LNCAP (cell line): Measurements from ENCODE around the gene ZNF236.

Source experiments
- TF ChIP-seq, protein P1 (sequence below): fragments of 450-650 bp; IDR thresholded peaks from 2 replicates; pipeline ENCODE4 v1.5.1; 2017; ENCODE audit warnings: mild to moderate bottlenecking

Gene ZNF236

DNA sequence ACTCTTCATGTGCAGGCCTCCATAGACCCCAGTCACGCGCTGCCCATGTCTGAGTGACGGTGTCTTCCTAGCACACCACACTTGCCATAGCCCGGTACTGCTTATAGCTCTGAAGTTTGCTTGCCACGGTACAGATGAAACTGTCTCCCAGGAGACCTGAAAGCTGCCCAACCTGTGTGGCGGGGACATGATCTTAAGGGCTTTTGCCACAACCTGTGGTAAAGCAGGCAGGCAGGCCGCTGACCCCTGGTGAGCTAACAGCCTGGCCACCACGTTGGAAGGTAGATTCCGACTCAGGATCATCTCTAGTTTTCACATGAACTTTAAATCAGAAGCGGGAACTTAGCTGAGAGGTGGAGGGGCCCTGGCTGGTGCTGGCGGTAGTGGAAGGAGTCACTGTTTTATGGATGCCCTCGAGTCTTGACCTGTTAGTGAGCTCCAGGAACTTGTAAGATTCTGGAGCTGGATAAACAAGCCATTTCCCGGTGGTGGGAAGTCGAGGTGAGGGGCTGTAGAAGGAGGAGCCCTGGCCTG, 153.3 kb downstream of the ZNF236 start:
- TF ChIP-seq, protein P1, sequence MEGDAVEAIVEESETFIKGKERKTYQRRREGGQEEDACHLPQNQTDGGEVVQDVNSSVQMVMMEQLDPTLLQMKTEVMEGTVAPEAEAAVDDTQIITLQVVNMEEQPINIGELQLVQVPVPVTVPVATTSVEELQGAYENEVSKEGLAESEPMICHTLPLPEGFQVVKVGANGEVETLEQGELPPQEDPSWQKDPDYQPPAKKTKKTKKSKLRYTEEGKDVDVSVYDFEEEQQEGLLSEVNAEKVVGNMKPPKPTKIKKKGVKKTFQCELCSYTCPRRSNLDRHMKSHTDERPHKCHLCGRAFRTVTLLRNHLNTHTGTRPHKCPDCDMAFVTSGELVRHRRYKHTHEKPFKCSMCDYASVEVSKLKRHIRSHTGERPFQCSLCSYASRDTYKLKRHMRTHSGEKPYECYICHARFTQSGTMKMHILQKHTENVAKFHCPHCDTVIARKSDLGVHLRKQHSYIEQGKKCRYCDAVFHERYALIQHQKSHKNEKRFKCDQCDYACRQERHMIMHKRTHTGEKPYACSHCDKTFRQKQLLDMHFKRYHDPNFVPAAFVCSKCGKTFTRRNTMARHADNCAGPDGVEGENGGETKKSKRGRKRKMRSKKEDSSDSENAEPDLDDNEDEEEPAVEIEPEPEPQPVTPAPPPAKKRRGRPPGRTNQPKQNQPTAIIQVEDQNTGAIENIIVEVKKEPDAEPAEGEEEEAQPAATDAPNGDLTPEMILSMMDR, result no peak

DNA sequence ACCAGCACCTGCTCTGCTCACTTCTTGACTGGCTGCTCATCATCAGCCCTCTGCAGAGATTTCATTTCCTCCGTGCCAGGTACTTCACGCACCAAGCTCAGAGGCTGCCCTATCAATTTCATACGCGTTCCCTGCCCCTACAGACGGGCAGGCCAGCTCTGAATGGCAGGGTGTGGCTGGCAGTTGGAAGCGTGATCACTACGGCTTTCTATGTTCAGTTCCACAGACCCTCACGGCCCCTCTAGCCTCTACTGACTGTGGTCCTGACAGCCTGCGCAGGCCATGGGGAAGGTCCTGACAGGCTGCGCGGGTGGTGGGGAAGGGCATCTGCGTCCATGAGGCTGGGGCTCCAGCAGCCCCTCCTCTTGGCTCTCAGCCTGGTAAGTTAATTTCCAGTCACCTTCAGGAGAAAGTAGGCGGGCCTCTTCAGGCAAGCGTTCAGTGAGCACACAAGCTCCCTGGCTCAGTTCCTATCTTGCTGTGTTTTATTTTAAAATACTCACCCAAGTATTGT, 154.8 kb downstream of the ZNF236 start:
- TF ChIP-seq, protein P1, result no peak

DNA sequence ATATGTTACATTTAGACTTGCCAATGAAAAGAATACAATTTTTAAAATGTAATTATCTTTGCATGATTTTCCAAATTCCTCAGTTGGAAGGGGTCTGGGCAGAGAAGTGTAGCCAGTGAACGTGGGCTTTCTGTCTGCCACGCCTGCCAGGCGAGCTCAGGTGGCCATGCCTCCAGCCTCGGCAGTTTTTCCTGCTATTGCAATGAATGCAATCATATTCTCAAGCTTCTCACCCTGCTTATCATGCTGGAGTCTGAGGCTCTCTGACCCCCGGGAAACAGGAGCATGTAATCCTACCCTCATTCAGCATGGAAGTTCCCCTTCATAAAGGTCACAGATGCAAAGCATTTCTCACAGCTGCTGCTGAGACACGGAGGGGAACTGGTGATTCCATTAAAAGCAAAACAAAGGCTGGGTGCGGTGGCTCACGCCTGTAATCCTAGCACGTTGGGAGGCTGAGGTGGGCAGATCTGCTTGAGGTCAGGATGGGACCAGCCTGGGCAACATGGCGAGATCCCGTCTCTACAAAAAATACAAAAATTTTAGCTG, 155.4 kb downstream of the ZNF236 start:
- TF ChIP-seq, protein P1, result no peak

DNA sequence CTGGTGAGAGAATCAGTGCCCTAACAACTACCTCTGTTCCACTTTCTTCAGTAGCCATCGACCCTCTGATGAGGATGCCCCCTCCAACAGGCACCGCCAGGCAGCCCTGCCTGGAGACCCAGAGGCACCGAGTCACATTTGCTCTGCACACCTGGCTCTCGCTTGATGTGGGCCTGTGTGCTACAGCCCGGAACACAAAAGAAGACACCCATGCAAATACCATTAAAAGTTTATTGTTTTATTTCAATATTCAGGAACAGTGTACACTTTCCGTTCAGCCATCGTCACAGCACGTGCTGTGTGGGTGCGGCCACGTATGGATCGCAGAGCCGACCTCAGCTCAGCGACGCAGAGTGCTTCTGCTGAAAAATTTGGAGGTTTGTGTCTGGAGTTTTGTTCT, 156.3 kb downstream of the ZNF236 start:
- TF ChIP-seq, protein P1, result no peak

DNA sequence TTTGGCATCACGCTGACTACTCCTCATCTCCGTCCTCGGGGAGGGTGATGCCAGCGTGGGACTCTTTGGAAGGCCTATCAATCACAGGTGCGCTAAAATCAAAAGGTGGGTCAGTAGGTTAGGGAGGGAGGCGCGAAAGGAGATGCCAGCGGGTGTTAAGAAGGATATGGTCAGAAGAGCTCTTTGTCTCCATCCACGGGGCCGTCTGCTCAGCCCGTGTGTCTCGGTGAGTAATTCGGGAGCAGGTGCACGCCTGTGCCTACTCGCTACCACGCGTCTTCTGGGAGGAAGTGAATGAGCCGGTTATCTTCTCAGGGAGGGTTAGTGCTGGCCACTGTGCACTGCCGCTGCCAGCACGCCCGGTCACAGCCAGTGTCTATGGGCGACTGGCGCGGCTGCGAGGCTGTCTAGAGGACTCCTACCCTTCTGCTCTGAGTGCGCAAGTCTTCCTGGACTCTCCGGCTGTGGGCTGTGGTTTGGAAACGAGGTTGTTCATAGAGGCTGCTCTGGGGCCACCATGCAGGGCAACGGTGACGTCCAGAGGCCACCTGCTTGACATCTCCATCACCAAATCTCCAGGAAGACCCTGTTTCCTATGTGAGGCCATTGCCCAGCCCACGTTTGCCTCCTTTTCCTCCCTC, 156.9 kb downstream of the ZNF236 start:
- TF ChIP-seq, protein P1, result no peak

DNA sequence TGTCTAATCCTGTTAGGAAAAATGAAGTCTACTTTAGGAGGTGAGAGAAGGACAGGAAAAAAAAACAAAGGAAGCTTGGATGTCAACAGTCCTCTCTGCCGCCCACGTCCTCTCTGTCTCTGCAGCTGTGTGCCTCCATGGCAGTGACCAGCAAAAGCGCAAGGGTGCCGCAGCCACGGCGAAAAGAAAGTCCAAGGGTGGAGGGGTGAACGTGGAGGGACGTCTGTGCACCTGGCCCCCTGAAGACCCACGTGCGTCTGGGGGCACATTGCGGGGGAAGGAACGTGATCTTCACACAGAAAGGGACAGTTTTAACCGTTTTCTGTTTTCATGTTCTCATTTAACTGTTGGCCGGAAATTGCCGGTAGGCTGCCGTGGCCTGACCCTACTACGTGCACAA, 157.5 kb downstream of the ZNF236 start:
- TF ChIP-seq, protein P1, result no peak

DNA sequence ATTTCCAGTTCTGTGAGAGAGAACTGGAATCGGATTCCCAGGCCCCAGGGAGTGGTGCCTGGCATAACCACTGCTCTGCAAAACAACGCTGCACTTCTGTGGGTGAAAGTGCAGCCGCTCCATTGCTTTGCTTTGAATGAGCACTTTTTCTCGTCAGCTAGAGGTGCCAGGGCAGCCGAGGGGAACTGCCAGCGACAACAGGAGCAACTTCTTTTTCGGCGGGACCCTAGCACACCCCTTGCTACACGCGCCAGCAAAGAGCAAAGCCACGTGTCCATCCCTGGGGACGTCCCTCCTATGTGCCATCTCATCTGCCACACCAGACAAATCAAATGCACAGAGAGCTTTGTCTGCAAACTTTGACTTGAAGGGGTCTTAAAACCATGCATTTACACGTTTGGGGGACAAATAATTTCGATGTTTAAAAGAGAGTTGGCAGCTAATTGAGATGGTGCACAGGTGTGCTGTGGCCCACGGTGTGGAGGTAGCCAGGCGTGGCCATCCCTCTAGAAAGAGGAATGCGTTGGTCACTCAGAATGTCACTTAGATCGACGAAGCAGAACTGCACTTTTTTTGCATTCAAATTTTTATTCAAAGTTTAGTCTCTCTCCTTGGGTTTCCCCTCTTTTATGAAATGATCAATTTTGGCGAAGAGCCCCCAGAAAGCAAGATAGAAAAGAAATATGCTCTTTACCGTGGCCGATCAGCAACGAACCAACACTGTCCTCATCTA, 158.5 kb downstream of the ZNF236 start:
- TF ChIP-seq, protein P1, result no peak
